MCF 10A (cell line): Measurements from ENCODE around the gene TRPV6. TPM values are rescaled to one million over a fixed set of nuclear protein-coding genes. Genes with fewer than 3 reads are reported as not detected.

Source experiments
- BruUV-seq: library from RNA; stranded (reverse); fragments of 400-500 nt; replicated peaks from 2 replicates; lab custom pipeline; 2021; lab: Mats Ljungman, UMichigan
- CTCF ChIA-PET: fragments of 300-600 bp; sonication (Branson Sonifier 250); formaldehyde crosslinking; extraction: SDS; loops from one replicate; lab custom pipeline; 2021; ENCODE audit warnings: antibody characterized with exemption, inconsistent platforms; lab: Yijun Ruan, JAX
- POLR2A ChIA-PET: fragments of 300-600, 350-650 bp; sonication (Branson Sonifier 250); formaldehyde crosslinking; extraction: SDS; loops from one replicate; lab custom pipeline; 2020; ENCODE audit warnings: antibody characterized with exemption, inconsistent platforms; lab: Yijun Ruan, JAX
- DNase-seq: peaks from one replicate; pipeline ENCODE4 v3.0.0-alpha.2; 2018; ENCODE audit not compliant: unreplicated experiment
- H3K27ac Mint-ChIP-seq: one replicate; pipeline ENCODE4 v1.8.0; 2022; ENCODE audit warnings: mild to moderate bottlenecking, low read depth, mixed read lengths; ENCODE audit not compliant: unreplicated experiment
- H3K27me3 Mint-ChIP-seq: one replicate; pipeline ENCODE4 v1.8.0; 2022; ENCODE audit warnings: mixed read lengths; ENCODE audit not compliant: insufficient read depth, unreplicated experiment
- H3K36me3 Mint-ChIP-seq: one replicate; pipeline ENCODE4 v1.8.0; 2022; ENCODE audit warnings: mild to moderate bottlenecking, moderate library complexity, mixed read lengths; ENCODE audit not compliant: insufficient read depth, unreplicated experiment
- H3K4me1 Mint-ChIP-seq: one replicate; pipeline ENCODE4 v1.8.0; 2022; ENCODE audit warnings: mixed read lengths; ENCODE audit not compliant: insufficient read depth, unreplicated experiment
- H3K4me3 Mint-ChIP-seq: one replicate; pipeline ENCODE4 v1.8.0; 2022; ENCODE audit warnings: mild to moderate bottlenecking, moderate library complexity, mixed read lengths; ENCODE audit not compliant: unreplicated experiment
- H3K9me3 Mint-ChIP-seq: one replicate; pipeline ENCODE4 v1.8.0; 2022; ENCODE audit warnings: mixed read lengths; ENCODE audit not compliant: unreplicated experiment
- CTCF ChIP-seq: fragments of 200-600 bp; IDR thresholded peaks from one replicate; pipeline ENCODE4 v1.8.0; 2022; ENCODE audit warnings: antibody characterized with exemption, mild to moderate bottlenecking; ENCODE audit not compliant: unreplicated experiment
- intact Hi-C: fragments of 100-400 bp; cut with micrococcal nuclease; formaldehyde crosslinking; loops from 2 replicates; pipeline ENCODE4 v1.14.1; 2022
- total RNA-seq: library from RNA; stranded (reverse); gene quantifications from 2 replicates; pipeline ENCODE4 v1.2.3, GENCODE V29; 2022

Gene TRPV6
- total RNA-seq, 1 experiment from 2014 or later: 0.30 TPM

GRCh38 chr7:142890874-142891485 lies 5.4 kb upstream of the TRPV6 start:
- no peak for DNase-seq
- ChIA-PET POLR2A (no interaction called here), CTCF (no interaction called here)
- no peaks in the 10 kb centered on the region for H3K4me1 Mint-ChIP-seq
- H3K27me3 Mint-ChIP-seq: peaks cover 5% of the 10 kb centered on the region
- H3K36me3 Mint-ChIP-seq: no peaks in the 10 kb centered on the region
- H3K27ac Mint-ChIP-seq: no peak overlapping the region
- no TSS peak for BruUV-seq
- intact Hi-C loops: no loop called here
- H3K4me3 Mint-ChIP-seq: no peak overlapping the region
- no peak for TF ChIP-seq CTCF
- peaks cover 7% of the 10 kb centered on the region for H3K9me3 Mint-ChIP-seq

- Mint-ChIP-seq H3K36me3 (no peaks in the 10 kb centered on the region), H3K9me3 (peaks cover 7% of the 10 kb centered on the region), H3K27me3 (no peaks in the 10 kb centered on the region), H3K27ac (no peak overlapping the region), H3K4me1 (no peaks in the 10 kb centered on the region), H3K4me3 (no peak overlapping the region)
- CTCF ChIA-PET: no interaction called here
- BruUV-seq: no TSS peak
- TF ChIP-seq CTCF: no peak
- POLR2A ChIA-PET: no interaction called here
- intact Hi-C loops: loop anchor here (10.0 kb wide), 2 partner anchors 115 to 325 kb away; no protein-coding TSS in a partner anchor
- DNase-seq: no peak
These were observed 4.3 kb upstream of the TRPV6 start for GRCh38 chr7:142889816-142890215.

GRCh38 chr7:142887282-142888015 lies 1.9 kb upstream of the TRPV6 start:
- no peak for TF ChIP-seq CTCF
- DNase-seq: no peak
- BruUV-seq: no TSS peak
- ChIA-PET CTCF (interaction anchor here (0.5 to 1.9 kb wide), 9 partner anchors 8 to 327 kb away, joined by 3 to 16 read pairs (median 4); no protein-coding TSS in a partner anchor), POLR2A (interaction anchor here (0.5 kb wide), 1 partner anchor 321 kb away, joined by 4 read pairs; no protein-coding TSS in a partner anchor)
- intact Hi-C loops: loop anchor here (10.0 kb wide), 2 partner anchors 117 to 327 kb away; no protein-coding TSS in a partner anchor
- H3K27ac Mint-ChIP-seq: no peak overlapping the region
- H3K4me1 Mint-ChIP-seq: no peaks in the 10 kb centered on the region
- H3K4me3 Mint-ChIP-seq: no peak overlapping the region
- H3K27me3 Mint-ChIP-seq: peaks cover 11% of the 10 kb centered on the region
- no peaks in the 10 kb centered on the region for H3K36me3 Mint-ChIP-seq
- peaks cover 7% of the 10 kb centered on the region for H3K9me3 Mint-ChIP-seq

- no peak overlapping the region for H3K4me3 Mint-ChIP-seq
- intact Hi-C loops: loop anchor here (10.0 kb wide), 2 partner anchors 118 to 328 kb away; no protein-coding TSS in a partner anchor
- ChIA-PET POLR2A (interaction anchor here (0.5 to 1.5 kb wide), 4 partner anchors 33 to 618 kb away, joined by 3 to 4 read pairs (median 3); no protein-coding TSS in a partner anchor), CTCF (interaction anchor here (0.7 to 1.9 kb wide), 9 partner anchors 14 to 328 kb away, joined by 3 to 16 read pairs (median 4); no protein-coding TSS in a partner anchor)
- peaks cover 17% of the 10 kb centered on the region for H3K27me3 Mint-ChIP-seq
- H3K36me3 Mint-ChIP-seq: no peaks in the 10 kb centered on the region
- peak; percentile 73 for DNase-seq
- BruUV-seq: no TSS peak
- H3K27ac Mint-ChIP-seq: no peak overlapping the region
- H3K9me3 Mint-ChIP-seq: peaks cover 7% of the 10 kb centered on the region
- no peak for TF ChIP-seq CTCF
- no peaks in the 10 kb centered on the region for H3K4me1 Mint-ChIP-seq
These were observed 1.3 kb upstream of the TRPV6 start for GRCh38 chr7:142886866-142887265.
